Fibroblast of lung (primary cell): Measurements from ENCODE around the gene VCAN. TPM values are rescaled to one million over a fixed set of nuclear protein-coding genes. Genes with fewer than 3 reads are reported as not detected.

Experiments used
- DNase-seq, 2 donors: peaks; one replicate each; pipeline versions ENCODE4 v3.0.0 to v3.0.0-alpha.2; 2010; ENCODE audit warnings: low read depth in 2 of 2
- H2AFZ ChIP-seq: 2 replicates; pipeline ENCODE4 v1.5.1; 2012; ENCODE audit warnings: low read length, control low read depth, inconsistent platforms
- H3K27ac ChIP-seq: 2 replicates; pipeline ENCODE4 v1.5.1; 2011; ENCODE audit warnings: low read length, control low read depth; ENCODE audit not compliant: insufficient read depth
- H3K27me3 ChIP-seq: 2 replicates; pipeline ENCODE4 v1.5.1; 2011; ENCODE audit warnings: mild to moderate bottlenecking, low read length; ENCODE audit not compliant: control insufficient read depth, insufficient read depth
- H3K36me3 ChIP-seq: 2 replicates; pipeline ENCODE4 v1.5.1; 2011; ENCODE audit warnings: low read length; ENCODE audit not compliant: control insufficient read depth, insufficient read depth
- H3K4me1 ChIP-seq: 2 replicates; pipeline ENCODE4 v1.5.1; 2011; ENCODE audit warnings: low read length; ENCODE audit not compliant: control insufficient read depth, insufficient read depth; ENCODE audit errors: extremely low read depth
- H3K4me2 ChIP-seq: 2 replicates; pipeline ENCODE4 v1.5.1; 2011; ENCODE audit warnings: low read length, control low read depth; ENCODE audit not compliant: insufficient read depth; ENCODE audit errors: extremely low read depth
- H3K4me3 ChIP-seq, 4 experiments: fragments of 200-600 bp in 1 of 4; sonication (generic) in 1 of 4; replicated peaks in 1 of 4; 2 replicates each; pipeline ENCODE4 v1.5.1; 2011 to 2016; ENCODE audit warnings: low read length in 4 of 4, low read depth in 3 of 4, mild to moderate bottlenecking in 3 of 4, control low read depth in 2 of 4, inconsistent platforms in 1 of 4, mixed read lengths in 1 of 4; ENCODE audit not compliant: insufficient read depth in 1 of 4; ENCODE audit errors: control extremely low read depth in 1 of 4
- H3K79me2 ChIP-seq: 2 replicates; pipeline ENCODE4 v1.5.1; 2012; ENCODE audit warnings: mild to moderate bottlenecking, low read length, inconsistent platforms; ENCODE audit not compliant: control insufficient read depth, insufficient read depth
- H3K9ac ChIP-seq: 2 replicates; pipeline ENCODE4 v1.5.1; 2011; ENCODE audit warnings: mild to moderate bottlenecking, low read length, control low read depth; ENCODE audit not compliant: insufficient read depth
- H3K9me3 ChIP-seq: 2 replicates; pipeline ENCODE4 v1.5.1; 2012; ENCODE audit warnings: low read depth, low read length; ENCODE audit not compliant: control insufficient read depth, insufficient read depth
- H4K20me1 ChIP-seq: 2 replicates; pipeline ENCODE4 v1.5.1; 2011; ENCODE audit warnings: low read length; ENCODE audit not compliant: control insufficient read depth, insufficient read depth; ENCODE audit errors: extremely low read depth
- EZH2 ChIP-seq: IDR thresholded peaks from 2 replicates; pipeline ENCODE4 v1.5.1; 2012; ENCODE audit warnings: low read length, control low read depth, mild to moderate bottlenecking; ENCODE audit errors: missing control alignments
- polyA minus RNA-seq: library from RNA; depleted of rRNA, polyadenylated mRNA; stranded (reverse); fragments of >200 nt; gene quantifications from 2 replicates; pipeline ENCODE4 v1.2.3, GENCODE V29; 2011; ENCODE audit warnings: low replicate concordance
- polyA plus RNA-seq, 2 donors: library from polyadenylated mRNA; depleted of rRNA in 1 of 2; stranded (reverse) in 1 of 2; unstranded in 1 of 2; fragments of >200 nt; gene quantifications; 2 replicates each; pipeline ENCODE4 v1.2.1, GENCODE V29; 2011 to 2012; ENCODE audit warnings: missing spikeins in 1 of 2
- total RNA-seq: library from RNA; depleted of rRNA; stranded (reverse); fragments of >200 nt; gene quantifications from 2 replicates; pipeline ENCODE4 v1.2.1, GENCODE V29; 2014
- TF ChIP-seq, protein P1 (sequence below), 2 donors: IDR thresholded peaks in 1 of 2; conservative IDR thresholded peaks in 1 of 2; 1 replicate in 1 of 2; 2 replicates in 1 of 2; pipeline ENCODE4 v1.5.1; 2011 to 2012; ENCODE audit warnings: low read length in 2 of 2, control low read depth in 1 of 2, inconsistent platforms in 1 of 2, low read depth in 1 of 2, mild to moderate bottlenecking in 1 of 2

The VCAN gene
- total RNA-seq (190 and 227 TPM in 2 replicates), polyA plus RNA-seq (51.9 and 144 TPM in 2 replicates), polyA minus RNA-seq (175 and 349 TPM in 2 replicates)
- polyA plus RNA-seq (2012): 45.9 and 123 TPM in 2 replicates

DNA sequence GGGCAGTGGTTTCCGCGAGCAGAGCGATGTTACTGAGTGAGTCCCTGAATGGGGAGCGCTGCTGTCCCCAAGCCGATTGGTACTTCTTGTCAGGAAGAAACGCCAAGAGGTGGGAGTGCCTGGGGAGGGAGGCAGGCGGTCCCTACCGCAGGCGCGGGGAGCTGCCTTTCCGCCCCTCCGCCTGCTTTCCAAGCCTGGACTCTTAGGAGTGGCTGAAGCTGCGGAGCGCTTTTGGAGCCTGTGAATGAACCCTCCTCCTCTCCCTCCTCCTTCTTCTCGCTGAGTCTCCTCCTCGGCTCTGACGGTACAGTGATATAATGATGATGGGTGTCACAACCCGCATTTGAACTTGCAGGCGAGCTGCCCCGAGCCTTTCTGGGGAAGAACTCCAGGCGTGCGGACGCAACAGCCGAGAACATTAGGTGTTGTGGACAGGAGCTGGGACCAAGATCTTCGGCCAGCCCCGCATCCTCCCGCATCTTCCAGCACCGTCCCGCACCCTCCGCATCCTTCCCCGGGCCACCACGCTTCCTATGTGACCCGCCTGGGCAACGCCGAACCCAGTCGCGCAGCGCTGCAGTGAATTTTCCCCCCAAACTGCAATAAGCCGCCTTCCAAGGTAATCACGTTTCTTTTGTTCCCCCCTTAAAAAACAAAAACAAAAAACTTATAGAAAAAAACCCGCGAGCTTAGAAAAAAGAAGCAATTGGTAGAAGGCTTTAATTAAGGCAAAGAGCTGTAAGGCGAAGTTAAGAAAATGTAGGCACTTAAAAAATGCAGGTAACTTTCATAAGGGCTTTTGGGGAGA is at the start of gene VCAN:
Gene VCAN, plus strand, starts transcription at position 340 of the 808 bp plus-strand sequence. CDS start 11,775 bp downstream, outside the sequence.
- peak within 1 kb of the TSS; percentile 74 for H2AFZ ChIP-seq
- peaks cover 22% of the 10 kb centered on the region for H3K79me2 ChIP-seq
- peak within 1 kb of the TSS; percentile 74 for H3K9ac ChIP-seq
- H3K4me1 ChIP-seq: peaks cover 5% of the 10 kb centered on the region
- no peaks in the 10 kb centered on the region for H3K36me3 ChIP-seq
- H4K20me1 ChIP-seq: no peaks in the 10 kb centered on the region
- peak; percentile 90 to 97 for DNase-seq
- H3K4me3 ChIP-seq: peak within 1 kb of the TSS; percentile 75 to 93 (median 88)
- H3K4me2 ChIP-seq: peak within 1 kb of the TSS; percentile 97
- peak within 1 kb of the TSS; percentile 94 for H3K27ac ChIP-seq
- TF ChIP-seq EZH2: no peak
- TF ChIP-seq, protein P1, sequence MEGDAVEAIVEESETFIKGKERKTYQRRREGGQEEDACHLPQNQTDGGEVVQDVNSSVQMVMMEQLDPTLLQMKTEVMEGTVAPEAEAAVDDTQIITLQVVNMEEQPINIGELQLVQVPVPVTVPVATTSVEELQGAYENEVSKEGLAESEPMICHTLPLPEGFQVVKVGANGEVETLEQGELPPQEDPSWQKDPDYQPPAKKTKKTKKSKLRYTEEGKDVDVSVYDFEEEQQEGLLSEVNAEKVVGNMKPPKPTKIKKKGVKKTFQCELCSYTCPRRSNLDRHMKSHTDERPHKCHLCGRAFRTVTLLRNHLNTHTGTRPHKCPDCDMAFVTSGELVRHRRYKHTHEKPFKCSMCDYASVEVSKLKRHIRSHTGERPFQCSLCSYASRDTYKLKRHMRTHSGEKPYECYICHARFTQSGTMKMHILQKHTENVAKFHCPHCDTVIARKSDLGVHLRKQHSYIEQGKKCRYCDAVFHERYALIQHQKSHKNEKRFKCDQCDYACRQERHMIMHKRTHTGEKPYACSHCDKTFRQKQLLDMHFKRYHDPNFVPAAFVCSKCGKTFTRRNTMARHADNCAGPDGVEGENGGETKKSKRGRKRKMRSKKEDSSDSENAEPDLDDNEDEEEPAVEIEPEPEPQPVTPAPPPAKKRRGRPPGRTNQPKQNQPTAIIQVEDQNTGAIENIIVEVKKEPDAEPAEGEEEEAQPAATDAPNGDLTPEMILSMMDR (conservative IDR thresholded peaks at IDR 0.05 in 1 of 2, IDR thresholded peaks at IDR 0.05 in 1 of 2; ENCODE audit: low read depth in 1 of 2, low read length in 2 of 2): no peak
- no peaks in the 10 kb centered on the region for H3K9me3 ChIP-seq
- H3K27me3 ChIP-seq: no peaks in the 10 kb centered on the region

DNA sequence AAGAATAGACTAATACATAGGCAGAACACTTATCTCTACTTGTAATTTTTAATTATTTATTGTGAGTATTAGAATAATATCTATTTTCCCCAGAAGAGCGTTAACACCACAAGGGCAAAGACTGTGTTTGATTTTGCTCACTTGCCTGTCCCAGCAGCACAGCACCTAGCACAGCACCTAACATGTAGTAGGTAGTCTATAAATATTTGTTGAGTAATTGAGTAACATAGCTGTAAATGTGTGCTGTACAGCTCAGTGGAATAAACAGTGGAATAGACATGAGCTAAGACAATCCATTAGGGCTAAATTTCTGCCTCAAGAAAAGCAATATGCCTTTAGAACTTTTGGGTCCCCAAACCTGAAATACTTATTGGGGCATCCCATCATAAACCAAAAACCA is 49.3 kb upstream of the VCAN start:
- H3K36me3 ChIP-seq: no peaks in the 10 kb centered on the region
- H3K4me3 ChIP-seq: no peak overlapping the region
- no peaks in the 10 kb centered on the region for H3K79me2 ChIP-seq
- DNase-seq: no peak
- no peaks in the 10 kb centered on the region for H3K27me3 ChIP-seq
- TF ChIP-seq, protein P1 (conservative IDR thresholded peaks at IDR 0.05 in 1 of 2, IDR thresholded peaks at IDR 0.05 in 1 of 2; ENCODE audit: low read depth in 1 of 2, low read length in 2 of 2): no peak
- TF ChIP-seq EZH2: no peak
- H3K4me2 ChIP-seq: no peak overlapping the region
- H4K20me1 ChIP-seq: no peaks in the 10 kb centered on the region
- no peaks in the 10 kb centered on the region for H3K4me1 ChIP-seq
- no peak overlapping the region for H3K27ac ChIP-seq
- H2AFZ ChIP-seq: no peak overlapping the region
- no peaks in the 10 kb centered on the region for H3K9me3 ChIP-seq
- H3K9ac ChIP-seq: no peak overlapping the region

DNA sequence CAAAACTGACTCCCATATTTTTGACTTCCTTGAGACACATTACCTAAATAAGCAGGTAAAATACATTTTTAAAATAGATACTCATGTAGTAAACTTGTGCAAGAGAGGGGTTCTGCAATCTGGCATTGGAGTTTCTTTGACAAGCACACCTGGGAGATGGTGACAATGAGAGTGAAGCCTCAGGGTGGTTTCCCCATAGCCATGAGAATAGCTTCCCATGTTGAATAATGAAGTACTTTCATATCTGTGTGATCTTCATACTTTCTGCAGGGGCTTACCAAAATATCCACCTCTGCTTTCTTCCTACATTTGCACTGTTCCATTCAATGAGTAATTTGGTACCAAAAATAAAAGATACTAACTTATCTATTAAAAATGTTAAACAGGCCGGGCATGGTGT is 44.7 kb upstream of the VCAN start:
- DNase-seq: no peak

More for the DNA sequence above, 44.7 kb upstream of the VCAN start:
- no peak for TF ChIP-seq EZH2
- TF ChIP-seq, protein P1 (conservative IDR thresholded peaks at IDR 0.05 in 1 of 2, IDR thresholded peaks at IDR 0.05 in 1 of 2; ENCODE audit: low read depth in 1 of 2, low read length in 2 of 2): no peak
- Histone ChIP-seq H3K79me2 (no peaks in the 10 kb centered on the region), H3K27me3 (no peaks in the 10 kb centered on the region), H3K9ac (no peak overlapping the region), H3K9me3 (no peaks in the 10 kb centered on the region), H3K4me3 (no peak overlapping the region), H3K27ac (no peak overlapping the region), H4K20me1 (no peaks in the 10 kb centered on the region), H3K36me3 (no peaks in the 10 kb centered on the region), H2AFZ (no peak overlapping the region), H3K4me2 (no peak overlapping the region), H3K4me1 (no peaks in the 10 kb centered on the region)
